ENCODE data around the gene DOCK6. TPM values are rescaled to one million over a fixed set of nuclear protein-coding genes. Genes with fewer than 3 reads are reported as not detected.

DOCK6 gene
- total and polyA plus RNA-seq, 10 of the 15 experiments (the other 5 are each of a cell fraction or from before 2014, with no cell fraction given): 0.76 to 24.8 (median 4.7) TPM

DNA sequence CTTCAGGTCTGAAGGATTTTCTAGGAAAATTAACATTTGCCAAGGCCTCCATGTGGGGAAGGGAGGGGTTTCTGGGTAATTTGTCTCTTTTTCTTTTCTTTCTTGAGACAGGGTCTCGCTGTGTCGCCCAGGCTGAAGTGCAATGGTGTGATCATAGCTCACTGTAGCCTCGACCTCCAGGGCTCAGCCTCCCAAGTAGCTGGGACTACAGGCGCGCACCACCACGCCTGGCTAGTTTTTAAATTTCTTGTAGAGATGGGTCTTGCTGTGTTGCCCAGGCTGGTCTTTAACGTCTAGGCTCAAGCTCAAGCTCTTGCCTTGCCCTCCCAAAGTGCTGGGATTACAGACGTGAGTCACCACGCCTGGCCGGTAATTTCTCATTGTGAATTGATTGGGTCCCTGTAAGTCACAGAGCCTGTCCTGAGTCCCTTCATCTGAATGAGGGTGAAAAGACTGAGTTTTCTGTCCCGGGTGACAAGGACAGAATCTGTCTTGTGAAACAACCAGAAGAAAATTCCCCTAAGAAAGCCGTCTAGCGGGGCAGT is 96.8 kb downstream of the DOCK6 start:
- in situ Hi-C loops (cut with MboI) (no loop called here), intact Hi-C loops (cut with micrococcal nuclease; ENCODE audit: unreplicated experiment) (no loop called here)
- FAIRE-seq: no peak
- Histone ChIP-seq H3K79me2 (ENCODE audit: control insufficient read depth, insufficient read depth, low read length) (no peaks in the 10 kb centered on the region), H3K36me3 (ENCODE audit: control insufficient read depth in 2 of 2, insufficient read depth in 2 of 2, low read length in 1 of 2) (peaks cover 0 to 2% of the 10 kb centered on the region in 2 experiments; a peak in 2 of 4 replicates), H3K4me1 (ENCODE audit: control insufficient read depth, insufficient read depth, low read length) (no peaks in the 10 kb centered on the region), H4K20me1 (ENCODE audit: control insufficient read depth, insufficient read depth) (no peaks in the 10 kb centered on the region), H3K9ac (ENCODE audit: control insufficient read depth, insufficient read depth, low read length) (no peak overlapping the region), H3K4me3 (no peak overlapping the region), H3K27ac (ENCODE audit: control insufficient read depth, insufficient read depth) (no peak overlapping the region), H2AFZ (ENCODE audit: control insufficient read depth, low read depth, low read length) (no peak overlapping the region), H3K4me2 (ENCODE audit: control insufficient read depth, insufficient read depth) (no peak overlapping the region), H3K27me3 (replicated peaks in 1 of 2; ENCODE audit: control insufficient read depth in 2 of 2, insufficient read depth in 2 of 2, low read length in 1 of 2) (no peaks in the 10 kb centered on the region), H3K9me3 (replicated peaks; ENCODE audit: control insufficient read depth, insufficient read depth, low read length) (no peaks in the 10 kb centered on the region)
- no peak for DNase-seq (ENCODE audit: low read depth, low spot score)
- RAD21 ChIA-PET (ENCODE audit: unreplicated experiment): no interaction called here
- no peak for ATAC-seq
- TF ChIP-seq STAT3 (IDR thresholded peaks at IDR 0.05; ENCODE audit: low read depth, low read length): no peak
- no peak for TF ChIP-seq CBX3 (IDR thresholded peaks at IDR 0.05; ENCODE audit: borderline replicate concordance, low read depth)
- no peak for TF ChIP-seq JUNB (IDR thresholded peaks at IDR 0.05)
- TF ChIP-seq ZNF207 (IDR thresholded peaks at IDR 0.05; ENCODE audit: borderline replicate concordance): no peak
- no peak for TF ChIP-seq EP300 (IDR thresholded peaks at IDR 0.05; ENCODE audit: borderline replicate concordance in 1 of 2, control insufficient read depth in 1 of 2, low read depth in 2 of 2, low read length in 2 of 2)
- TF ChIP-seq SUPT20H (IDR thresholded peaks at IDR 0.05; ENCODE audit: borderline replicate concordance, control insufficient read depth, low read depth, low read length): no peak
- TF ChIP-seq, protein P1, sequence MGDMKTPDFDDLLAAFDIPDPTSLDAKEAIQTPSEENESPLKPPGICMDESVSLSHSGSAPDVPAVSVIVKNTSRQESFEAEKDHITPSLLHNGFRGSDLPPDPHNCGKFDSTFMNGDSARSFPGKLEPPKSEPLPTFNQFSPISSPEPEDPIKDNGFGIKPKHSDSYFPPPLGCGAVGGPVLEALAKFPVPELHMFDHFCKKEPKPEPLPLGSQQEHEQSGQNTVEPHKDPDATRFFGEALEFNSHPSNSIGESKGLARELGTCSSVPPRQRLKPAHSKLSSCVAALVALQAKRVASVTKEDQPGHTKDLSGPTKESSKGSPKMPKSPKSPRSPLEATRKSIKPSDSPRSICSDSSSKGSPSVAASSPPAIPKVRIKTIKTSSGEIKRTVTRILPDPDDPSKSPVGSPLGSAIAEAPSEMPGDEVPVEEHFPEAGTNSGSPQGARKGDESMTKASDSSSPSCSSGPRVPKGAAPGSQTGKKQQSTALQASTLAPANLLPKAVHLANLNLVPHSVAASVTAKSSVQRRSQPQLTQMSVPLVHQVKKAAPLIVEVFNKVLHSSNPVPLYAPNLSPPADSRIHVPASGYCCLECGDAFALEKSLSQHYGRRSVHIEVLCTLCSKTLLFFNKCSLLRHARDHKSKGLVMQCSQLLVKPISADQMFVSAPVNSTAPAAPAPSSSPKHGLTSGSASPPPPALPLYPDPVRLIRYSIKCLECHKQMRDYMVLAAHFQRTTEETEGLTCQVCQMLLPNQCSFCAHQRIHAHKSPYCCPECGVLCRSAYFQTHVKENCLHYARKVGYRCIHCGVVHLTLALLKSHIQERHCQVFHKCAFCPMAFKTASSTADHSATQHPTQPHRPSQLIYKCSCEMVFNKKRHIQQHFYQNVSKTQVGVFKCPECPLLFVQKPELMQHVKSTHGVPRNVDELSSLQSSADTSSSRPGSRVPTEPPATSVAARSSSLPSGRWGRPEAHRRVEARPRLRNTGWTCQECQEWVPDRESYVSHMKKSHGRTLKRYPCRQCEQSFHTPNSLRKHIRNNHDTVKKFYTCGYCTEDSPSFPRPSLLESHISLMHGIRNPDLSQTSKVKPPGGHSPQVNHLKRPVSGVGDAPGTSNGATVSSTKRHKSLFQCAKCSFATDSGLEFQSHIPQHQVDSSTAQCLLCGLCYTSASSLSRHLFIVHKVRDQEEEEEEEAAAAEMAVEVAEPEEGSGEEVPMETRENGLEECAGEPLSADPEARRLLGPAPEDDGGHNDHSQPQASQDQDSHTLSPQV (IDR thresholded peaks at IDR 0.05): no peak
- no peak for TF ChIP-seq TCF3 (IDR thresholded peaks at IDR 0.05; ENCODE audit: borderline replicate concordance, insufficient read depth, low read depth, low read length)
- no peak for TF ChIP-seq HCFC1 (IDR thresholded peaks at IDR 0.05; ENCODE audit: low read length)
- TF ChIP-seq EED (IDR thresholded peaks at IDR 0.05; ENCODE audit: low read depth): no peak
- TF ChIP-seq HDAC2 (IDR thresholded peaks at IDR 0.05): no peak
- no peak for TF ChIP-seq SMAD1 (IDR thresholded peaks at IDR 0.05; ENCODE audit: low read depth, partially characterized antibody)
- TF ChIP-seq SMARCA5 (IDR thresholded peaks at IDR 0.05): no peak
- no peak for TF ChIP-seq MXI1 (IDR thresholded peaks at IDR 0.05; ENCODE audit: low read depth, low read length)
- TF ChIP-seq BRCA1 (IDR thresholded peaks at IDR 0.05; ENCODE audit: low read depth, low read length): no peak
- TF ChIP-seq NFYB (IDR thresholded peaks at IDR 0.05; ENCODE audit: insufficient read depth, low read depth, low read length): no peak
- SMC1A ChIA-PET (ENCODE audit: uncharacterized antibody, unreplicated experiment): interaction anchor here (0.5 to 1.6 kb wide), 2 partner anchors 9 to 1326 kb away, joined by 3 read pairs; no protein-coding TSS in a partner anchor
- POLR2A ChIA-PET: no interaction called here
- BruUV-seq (replicated peaks): no TSS peak
- 67% methylated on average over 13 of the region's 13 CpGs for WGBS (ENCODE audit: insufficient coverage, insufficient replicate concordance, low lambda C conversion rate, missing lambda C conversion rate)
- CTCF ChIA-PET: no interaction called here
